Chondrocyte (in vitro differentiated cells): ENCODE measurements around the gene RGS17. TPM values are rescaled to one million over a fixed set of nuclear protein-coding genes. Genes with fewer than 3 reads are reported as not detected.
"Not testable (repeated sequence)": the region's sequence is repeated elsewhere in the genome, so short reads cannot be mapped to it uniquely, and the experiment has no call there.

Experiments
- DNase-seq: peaks from one replicate; pipeline ENCODE4 v3.0.0; 2021; ENCODE audit warnings: mixed read lengths, low spot score
- H3K27ac Mint-ChIP-seq: one replicate; pipeline ENCODE4 v1.8.0; 2021; ENCODE audit warnings: mild to moderate bottlenecking, moderate library complexity, mixed read lengths; ENCODE audit not compliant: unreplicated experiment
- H3K27me3 Mint-ChIP-seq: 2 replicates; pipeline ENCODE4 v1.8.0; 2021; ENCODE audit warnings: low read depth, mixed read lengths
- H3K36me3 Mint-ChIP-seq: 2 replicates; pipeline ENCODE4 v1.8.0; 2021; ENCODE audit warnings: low read depth, mixed read lengths
- H3K4me1 Mint-ChIP-seq: 2 replicates; pipeline ENCODE4 v1.8.0; 2021; ENCODE audit warnings: low read depth, mild to moderate bottlenecking, mixed read lengths
- H3K4me3 Mint-ChIP-seq: one replicate; pipeline ENCODE4 v1.8.0; 2021; ENCODE audit warnings: mild to moderate bottlenecking, moderate library complexity, mixed read lengths; ENCODE audit not compliant: unreplicated experiment
- H3K9me3 Mint-ChIP-seq: 2 replicates; pipeline ENCODE4 v1.8.0; 2021; ENCODE audit warnings: low read depth, mixed read lengths
- total RNA-seq: library from RNA; stranded (reverse); gene quantifications from 3 replicates; pipeline ENCODE4 v1.2.1, GENCODE V29; 2021
- TF ChIP-seq, protein P1 (sequence below): fragments of 200-600 bp; sonication (generic); IDR thresholded peaks from 2 replicates; pipeline ENCODE4 v1.5.0; 2021; ENCODE audit warnings: antibody characterized with exemption, mild to moderate bottlenecking, moderate library complexity

The RGS17 gene
- total RNA-seq, 1 donor from 2014 or later: 1.5 TPM

DNA sequence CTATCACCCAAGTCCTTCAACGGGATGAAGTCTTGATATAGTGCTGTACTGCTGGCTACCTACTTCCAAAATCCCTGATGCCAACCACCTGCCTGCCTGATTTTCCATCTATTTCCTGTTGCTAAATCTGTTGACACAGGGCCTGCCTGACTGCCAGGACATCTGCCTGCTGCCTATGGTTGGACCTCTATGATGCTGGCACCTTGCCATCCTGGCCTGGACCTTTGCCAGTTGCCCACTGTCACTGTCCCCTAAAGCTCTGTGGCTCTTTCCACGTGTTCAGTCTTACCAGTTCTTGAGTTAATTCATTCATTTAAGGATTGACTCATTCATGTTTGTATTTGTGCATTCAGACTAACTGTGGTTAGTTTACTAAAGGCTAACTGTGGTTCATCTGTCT, 9.2 kb upstream of the RGS17 start:
- Mint-ChIP-seq H3K27ac (no peak overlapping the region), H3K36me3 (no peaks in the 10 kb centered on the region), H3K4me3 (no peak overlapping the region), H3K9me3 (no peaks in the 10 kb centered on the region), H3K4me1 (no peaks in the 10 kb centered on the region), H3K27me3 (peaks cover 1% of the 10 kb centered on the region)
- TF ChIP-seq, protein P1, sequence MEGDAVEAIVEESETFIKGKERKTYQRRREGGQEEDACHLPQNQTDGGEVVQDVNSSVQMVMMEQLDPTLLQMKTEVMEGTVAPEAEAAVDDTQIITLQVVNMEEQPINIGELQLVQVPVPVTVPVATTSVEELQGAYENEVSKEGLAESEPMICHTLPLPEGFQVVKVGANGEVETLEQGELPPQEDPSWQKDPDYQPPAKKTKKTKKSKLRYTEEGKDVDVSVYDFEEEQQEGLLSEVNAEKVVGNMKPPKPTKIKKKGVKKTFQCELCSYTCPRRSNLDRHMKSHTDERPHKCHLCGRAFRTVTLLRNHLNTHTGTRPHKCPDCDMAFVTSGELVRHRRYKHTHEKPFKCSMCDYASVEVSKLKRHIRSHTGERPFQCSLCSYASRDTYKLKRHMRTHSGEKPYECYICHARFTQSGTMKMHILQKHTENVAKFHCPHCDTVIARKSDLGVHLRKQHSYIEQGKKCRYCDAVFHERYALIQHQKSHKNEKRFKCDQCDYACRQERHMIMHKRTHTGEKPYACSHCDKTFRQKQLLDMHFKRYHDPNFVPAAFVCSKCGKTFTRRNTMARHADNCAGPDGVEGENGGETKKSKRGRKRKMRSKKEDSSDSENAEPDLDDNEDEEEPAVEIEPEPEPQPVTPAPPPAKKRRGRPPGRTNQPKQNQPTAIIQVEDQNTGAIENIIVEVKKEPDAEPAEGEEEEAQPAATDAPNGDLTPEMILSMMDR: no peak
- DNase-seq: no peak

DNA sequence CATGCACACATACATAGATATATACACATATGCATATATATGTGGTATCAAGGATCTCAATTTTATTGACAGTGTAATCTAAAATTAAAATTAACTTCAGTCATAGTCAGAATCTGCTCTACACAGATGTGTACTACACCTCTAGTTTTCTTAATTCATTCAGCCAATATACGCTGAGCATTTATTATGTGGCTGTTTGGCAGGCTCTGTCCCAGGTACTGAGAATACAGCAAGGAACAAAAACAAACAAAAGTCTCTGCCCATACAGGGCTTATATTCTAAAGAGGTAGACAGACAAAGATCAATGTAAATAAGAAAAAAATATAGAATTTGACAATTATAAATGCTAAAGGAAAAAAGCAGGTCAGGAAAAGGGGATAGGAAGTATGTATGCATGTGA, 7.8 kb upstream of the RGS17 start:
- Mint-ChIP-seq H3K9me3 (no peaks in the 10 kb centered on the region), H3K27me3 (no peaks in the 10 kb centered on the region), H3K4me1 (no peaks in the 10 kb centered on the region), H3K27ac (no peak overlapping the region), H3K4me3 (no peak overlapping the region), H3K36me3 (no peaks in the 10 kb centered on the region)
- DNase-seq: no peak
- TF ChIP-seq, protein P1: no peak

DNA sequence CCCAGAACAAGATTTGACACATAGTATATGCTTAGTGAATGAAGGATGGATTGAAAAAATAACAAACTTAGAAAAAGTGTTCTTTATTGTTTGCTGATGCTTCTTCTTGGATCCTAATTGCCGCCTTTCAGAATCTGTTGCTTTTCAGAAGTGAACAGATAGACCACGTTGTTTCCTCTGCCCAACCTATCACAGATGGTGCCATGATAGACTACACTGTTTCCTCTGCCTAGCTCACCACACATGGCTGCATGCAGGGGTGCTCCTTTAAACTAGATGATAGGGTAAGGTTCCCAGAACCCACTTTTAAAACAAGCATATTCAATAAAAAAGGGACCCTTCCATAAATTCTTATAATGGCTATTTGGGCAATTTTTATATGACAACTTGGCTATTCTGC, 4.6 kb upstream of the RGS17 start:
- TF ChIP-seq, protein P1: no peak
- no peaks in the 10 kb centered on the region for H3K27me3 Mint-ChIP-seq
- no peaks in the 10 kb centered on the region for H3K9me3 Mint-ChIP-seq

DNA sequence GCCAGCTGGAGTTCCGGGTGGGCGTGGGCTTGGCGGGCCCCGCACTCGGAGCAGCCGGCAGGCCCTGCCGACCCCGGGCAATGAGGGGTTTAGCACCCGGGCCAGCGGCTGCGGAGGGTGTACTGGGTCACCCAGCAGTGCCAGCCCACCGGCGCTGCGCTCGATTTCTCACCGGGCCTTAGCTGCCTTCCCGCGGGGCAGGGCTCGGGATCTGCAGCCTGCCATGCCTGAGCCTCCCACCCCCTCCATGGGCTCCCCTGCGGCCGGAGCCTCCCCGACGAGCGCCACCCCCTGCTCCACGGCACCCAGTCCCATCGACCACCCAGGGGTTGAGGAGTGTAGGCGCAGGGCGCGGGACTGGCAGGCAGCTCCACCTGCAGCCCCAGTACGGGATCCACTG, 2.6 kb upstream of the RGS17 start:
- H3K9me3 Mint-ChIP-seq, H3K4me3 Mint-ChIP-seq, H3K27ac Mint-ChIP-seq, H3K27me3 Mint-ChIP-seq, DNase-seq, H3K36me3 Mint-ChIP-seq: not testable (repeated sequence)
- peaks cover 16% of the 10 kb centered on the region for H3K4me1 Mint-ChIP-seq

More for the DNA sequence above, 4.6 kb upstream of the RGS17 start:
- H3K4me3 Mint-ChIP-seq: no peak overlapping the region
- no peak for DNase-seq
- peaks cover 5% of the 10 kb centered on the region for H3K4me1 Mint-ChIP-seq
- no peaks in the 10 kb centered on the region for H3K36me3 Mint-ChIP-seq
- no peak overlapping the region for H3K27ac Mint-ChIP-seq

DNA sequence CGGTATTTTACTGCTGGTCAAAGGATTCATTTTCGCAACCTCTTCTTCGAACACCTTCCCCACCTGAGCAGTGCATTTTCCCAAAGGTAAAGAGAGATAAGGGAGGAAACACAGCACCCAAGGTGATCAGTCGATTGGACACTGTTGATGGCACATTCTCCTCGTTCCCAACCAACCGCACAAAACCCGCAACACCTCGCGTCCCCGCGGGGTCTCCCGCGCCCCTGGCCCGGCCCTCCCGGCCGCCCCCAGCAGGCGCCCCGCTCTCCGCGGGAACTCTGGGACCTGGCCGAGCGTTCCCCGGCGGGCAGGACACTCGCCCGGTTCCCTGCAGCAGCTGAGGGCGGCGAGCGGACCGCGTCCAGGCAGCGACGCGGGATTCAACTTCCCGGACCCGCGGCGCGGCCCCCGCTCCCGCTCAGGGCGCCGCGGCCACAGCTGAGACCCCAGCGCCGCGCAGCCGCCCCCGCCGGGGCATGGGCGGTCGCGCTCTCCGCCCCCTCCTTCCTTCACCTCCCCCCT, 506 bp downstream of the RGS17 start:
- H3K4me1 Mint-ChIP-seq: peaks cover 16% of the 10 kb centered on the region
- no peaks in the 10 kb centered on the region for H3K27me3 Mint-ChIP-seq
- H3K36me3 Mint-ChIP-seq: no peaks in the 10 kb centered on the region
- H3K9me3 Mint-ChIP-seq: no peaks in the 10 kb centered on the region
- H3K4me3 Mint-ChIP-seq: peak overlapping the region; percentile 85
- DNase-seq: no peak
- TF ChIP-seq, protein P1: no peak
- H3K27ac Mint-ChIP-seq: peak overlapping the region; percentile 58

DNA sequence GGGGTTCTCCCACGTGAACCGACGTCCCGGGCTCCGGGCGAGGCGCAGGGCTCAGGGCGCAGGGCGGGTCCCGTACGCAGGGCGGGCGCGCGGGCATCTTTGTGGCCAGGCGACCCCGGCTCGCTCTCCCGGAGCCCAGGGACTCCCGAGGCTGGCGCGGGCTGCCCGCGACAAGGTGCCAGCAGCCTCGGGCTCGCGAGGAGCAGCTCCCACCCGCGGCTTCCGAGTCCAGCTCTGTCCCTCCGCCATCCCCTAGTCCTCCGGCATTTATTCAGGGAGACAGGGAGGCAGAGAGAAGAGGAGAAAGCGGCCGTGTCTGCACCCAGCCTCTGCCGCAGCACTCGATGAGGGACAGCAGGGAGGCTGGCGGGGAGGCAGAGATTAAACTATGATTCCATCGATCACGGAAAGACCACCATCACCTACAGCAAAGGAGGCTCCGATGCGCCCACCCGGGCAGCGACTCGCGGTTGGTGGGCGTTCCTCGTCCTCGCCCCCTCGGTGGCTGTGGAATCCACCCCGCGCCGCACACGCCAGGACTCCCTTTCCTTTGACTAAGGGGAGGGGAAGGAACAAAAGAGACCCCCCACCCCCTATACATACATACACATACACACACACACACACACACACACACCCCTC, 1.1 kb downstream of the RGS17 start:
- H3K4me3 Mint-ChIP-seq: peak overlapping the region; percentile 77
- no peak overlapping the region for H3K27ac Mint-ChIP-seq
- TF ChIP-seq, protein P1: no peak
- H3K36me3 Mint-ChIP-seq: no peaks in the 10 kb centered on the region
- H3K27me3 Mint-ChIP-seq: no peaks in the 10 kb centered on the region
- no peak for DNase-seq
- H3K9me3 Mint-ChIP-seq: no peaks in the 10 kb centered on the region
- peaks cover 16% of the 10 kb centered on the region for H3K4me1 Mint-ChIP-seq
